A673 (cell line): ENCODE measurements around the gene LMF1. TPM values are rescaled to one million over a fixed set of nuclear protein-coding genes. Genes with fewer than 3 reads are reported as not detected.

Experiments
- BruUV-seq: library from RNA; stranded (reverse); fragments of 400-500 nt; replicated peaks from 2 replicates; lab custom pipeline; 2021; lab: Mats Ljungman, UMichigan
- CTCF ChIA-PET: fragments of 300-600 bp; sonication (Branson Sonifier 250); formaldehyde crosslinking; loops from one replicate; lab custom pipeline; 2022; ENCODE audit warnings: antibody characterized with exemption; lab: Charles Lee
- POLR2A ChIA-PET: fragments of 300-600 bp; sonication (Branson Sonifier 250); formaldehyde crosslinking; loops from one replicate; lab custom pipeline; 2022; ENCODE audit warnings: antibody characterized with exemption; ENCODE audit not compliant: low non-redundant PET; lab: Charles Lee
- DNase-seq: peaks from one replicate; pipeline ENCODE4 v3.0.0-alpha.2; 2015; ENCODE audit warnings: low spot score
- H3K27ac ChIP-seq: fragments of 200-600 bp; sonication (generic); 2 replicates; pipeline ENCODE4 v1.5.1; 2016; ENCODE audit warnings: mixed run types, low read depth, mild to moderate bottlenecking, mixed read lengths, antibody characterized with exemption, low read length; ENCODE audit not compliant: poor library complexity, severe bottlenecking
- H3K27me3 ChIP-seq: fragments of 200-600 bp; sonication (generic); replicated peaks from 2 replicates; pipeline ENCODE4 v1.6.1; 2017; ENCODE audit warnings: mixed run types, low read depth, mild to moderate bottlenecking, mixed read lengths, antibody characterized with exemption, low read length; ENCODE audit not compliant: insufficient read depth, poor library complexity
- H3K36me3 ChIP-seq: fragments of 200-600 bp; sonication (generic); 2 replicates; pipeline ENCODE4 v1.6.1; 2016; ENCODE audit warnings: mixed run types, mild to moderate bottlenecking, mixed read lengths, antibody characterized with exemption, low read length; ENCODE audit not compliant: insufficient read depth, poor library complexity, severe bottlenecking
- H3K4me1 ChIP-seq: fragments of 200-600 bp; sonication (generic); 2 replicates; pipeline ENCODE4 v1.6.1; 2017; ENCODE audit warnings: mixed run types, mild to moderate bottlenecking, mixed read lengths, antibody characterized with exemption, low read length; ENCODE audit not compliant: insufficient read depth, poor library complexity, severe bottlenecking
- H3K4me3 ChIP-seq: fragments of 200-600 bp; sonication (generic); 2 replicates; pipeline ENCODE4 v1.5.1; 2016; ENCODE audit warnings: low read depth, mixed run types, mild to moderate bottlenecking, mixed read lengths, low read length; ENCODE audit not compliant: poor library complexity, severe bottlenecking
- H3K9me3 ChIP-seq: fragments of 200-600 bp; sonication (generic); 2 replicates; pipeline ENCODE4 v1.6.1; 2016; ENCODE audit warnings: mixed run types, low read depth, mild to moderate bottlenecking, mixed read lengths, antibody characterized with exemption, low read length; ENCODE audit not compliant: poor library complexity, severe bottlenecking
- CTCF ChIP-seq: fragments of 300-800, 200-600 bp; sonication (generic); conservative IDR thresholded peaks from 2 replicates; pipeline ENCODE4 v1.5.1; 2017; ENCODE audit warnings: low read depth, mild to moderate bottlenecking, antibody characterized with exemption, low read length, moderate library complexity, mixed read lengths
- EZH2 ChIP-seq: fragments of 200-600 bp; sonication (generic); IDR thresholded peaks from 2 replicates; pipeline ENCODE4 v1.6.1; 2017; ENCODE audit warnings: borderline replicate concordance, low read depth, mild to moderate bottlenecking, mixed read lengths, antibody characterized with exemption, low read length; ENCODE audit not compliant: poor library complexity, severe bottlenecking
- intact Hi-C: fragments of 100-400 bp; cut with micrococcal nuclease; formaldehyde crosslinking; loops from one replicate; pipeline ENCODE4 v1.10.0; 2022; ENCODE audit not compliant: unreplicated experiment
- total RNA-seq: library from RNA; stranded (reverse); gene quantifications from 2 replicates; pipeline ENCODE4 v1.2.3, GENCODE V29; 2021

The LMF1 gene
- total RNA-seq, 1 experiment from 2014 or later = 21.0 TPM

- H3K27me3 ChIP-seq = no peaks in the 10 kb centered on the region
- TF ChIP-seq CTCF = no peak
- TF ChIP-seq EZH2 = no peak
- H3K4me3 ChIP-seq = no peak overlapping the region
- no peak for DNase-seq
- no peaks in the 10 kb centered on the region for H3K9me3 ChIP-seq
- CTCF ChIA-PET = no interaction called here
- intact Hi-C loops = no loop called here
- BruUV-seq = no TSS peak
- H3K27ac ChIP-seq = no peak overlapping the region
- POLR2A ChIA-PET = no interaction called here
- no peaks in the 10 kb centered on the region for H3K36me3 ChIP-seq
- H3K4me1 ChIP-seq = no peaks in the 10 kb centered on the region
Observed at GRCh38 chr16:907842-908241, 62.9 kb downstream of the LMF1 start.

- no peak for DNase-seq
- TF ChIP-seq EZH2 (no peak), CTCF (no peak)
- ChIA-PET POLR2A (no interaction called here), CTCF (no interaction called here)
- Histone ChIP-seq H3K4me1 (no peaks in the 10 kb centered on the region), H3K9me3 (no peaks in the 10 kb centered on the region), H3K27me3 (no peaks in the 10 kb centered on the region), H3K4me3 (no peak overlapping the region), H3K27ac (no peak overlapping the region), H3K36me3 (no peaks in the 10 kb centered on the region)
- intact Hi-C loops = no loop called here
- no TSS peak for BruUV-seq
Observed at GRCh38 chr16:907361-907760, 63.4 kb downstream of the LMF1 start.

- no peak for TF ChIP-seq EZH2
- TF ChIP-seq CTCF = no peak
- Histone ChIP-seq H3K27ac (no peak overlapping the region), H3K36me3 (no peaks in the 10 kb centered on the region), H3K4me3 (no peak overlapping the region), H3K4me1 (no peaks in the 10 kb centered on the region), H3K9me3 (no peaks in the 10 kb centered on the region), H3K27me3 (no peaks in the 10 kb centered on the region)
- intact Hi-C loops = no loop called here
- ChIA-PET POLR2A (no interaction called here), CTCF (no interaction called here)
- DNase-seq = no peak
- BruUV-seq = no TSS peak
Observed at GRCh38 chr16:906296-906695, 64.5 kb downstream of the LMF1 start.
